GM12878 (cell line): ENCODE results near the gene CDPF1. TPM values are rescaled to one million over a fixed set of nuclear protein-coding genes. Genes with fewer than 3 reads are reported as not detected.

Experiments used
- ASH2L ChIP-seq: fragments of 300-600, 200-600 bp; sonication (generic); IDR thresholded peaks from 2 replicates; pipeline ENCODE4 v1.6.1; 2017; ENCODE audit warnings: low read depth, mild to moderate bottlenecking, borderline replicate concordance
- CBX3 ChIP-seq: fragments of 200-600 bp; sonication (generic); IDR thresholded peaks from 2 replicates; pipeline ENCODE4 v1.6.1; 2016; ENCODE audit warnings: low read depth, borderline replicate concordance
- GATAD2B ChIP-seq: fragments of 450-650 bp; conservative IDR thresholded peaks from 2 replicates; pipeline ENCODE4 v1.6.1; 2017; ENCODE audit warnings: low read depth, mild to moderate bottlenecking, moderate library complexity
- MXI1 ChIP-seq: fragments of 150-350 bp; IDR thresholded peaks from 2 replicates; pipeline ENCODE4 v1.6.1; 2011; ENCODE audit warnings: low read depth, mild to moderate bottlenecking, inconsistent platforms, low read length, improper control_type of control experiment
- NFYB ChIP-seq: IDR thresholded peaks from 2 replicates; pipeline ENCODE4 v1.6.1; 2011; ENCODE audit warnings: low read depth, mild to moderate bottlenecking, low read length, improper control_type of control experiment, moderate library complexity; ENCODE audit not compliant: insufficient read depth
- RB1 ChIP-seq: fragments of 450-650 bp; formaldehyde crosslinking; IDR thresholded peaks from 2 replicates; pipeline ENCODE4 v1.6.1; 2017; ENCODE audit warnings: mild to moderate bottlenecking, borderline replicate concordance
- RELA ChIP-seq: fragments of 450-650 bp; IDR thresholded peaks from 2 replicates; pipeline ENCODE4 v1.8.0; 2014; ENCODE audit warnings: borderline replicate concordance; ENCODE audit not compliant: partially characterized antibody
- TCF3 ChIP-seq: IDR thresholded peaks from 2 replicates; pipeline ENCODE4 v1.6.1; 2012; ENCODE audit warnings: low read depth, mild to moderate bottlenecking, low read length, borderline replicate concordance; ENCODE audit not compliant: insufficient read depth
- ZNF217 ChIP-seq: fragments of 450-650 bp; IDR thresholded peaks from 2 replicates; pipeline ENCODE4 v1.6.1; 2017; ENCODE audit warnings: antibody characterized with exemption, mild to moderate bottlenecking
- polyA plus RNA-seq, 11 experiments: library from polyadenylated mRNA; depleted of rRNA in 4 of 11; unstranded in 6 of 11; stranded (reverse) in 5 of 11; fragments of >200 nt; fragmentation: Nextera tagmentation in 4 of 11; fragmentation: Illumina TruSeq in 1 of 11; extraction: Ambion mirVana in 4 of 11; extraction: Trizol in 1 of 11; gene quantifications; 1 replicate in 1 of 11; 2 replicates in 10 of 11; pipeline versions ENCODE4 v1.2.1 to v1.2.3, GENCODE V29; 2011 to 2016; ENCODE audit warnings: inconsistent platforms in 2 of 11, missing spikeins in 2 of 11, low read depth in 1 of 11
- total RNA-seq, 4 experiments: library from RNA; depleted of rRNA in 3 of 4; stranded (reverse); fragments of >200 nt in 3 of 4; fragmentation: Illumina TruSeq in 1 of 4; extraction: Trizol in 1 of 4; gene quantifications; 2 replicates each; pipeline versions ENCODE4 v1.2.1 to v1.2.3, GENCODE V29; 2013 to 2021
- TF ChIP-seq, protein P1 (sequence below): fragments of 450-650 bp; formaldehyde crosslinking; IDR thresholded peaks from 2 replicates; pipeline ENCODE4 v1.4.0; 2020; ENCODE audit warnings: mild to moderate bottlenecking, moderate library complexity
- TF ChIP-seq, protein P2 (sequence below): IDR thresholded peaks from 2 replicates; pipeline ENCODE4 v1.6.1; 2012; ENCODE audit warnings: improper control_type of control experiment, low read depth, low read length; ENCODE audit not compliant: insufficient replicate concordance
- TF ChIP-seq, protein P3 (sequence below): fragments of 450-650 bp; IDR thresholded peaks from 2 replicates; pipeline ENCODE4 v1.6.1; 2017; ENCODE audit warnings: mild to moderate bottlenecking, moderate library complexity
- TF ChIP-seq, protein P4 (sequence below): fragments of 150-350 bp; IDR thresholded peaks from 2 replicates; pipeline ENCODE4 v1.6.1; 2014; ENCODE audit warnings: mild to moderate bottlenecking, low read depth, low read length

The CDPF1 gene
- total and polyA plus RNA-seq, 10 of the 15 experiments (the other 5 are each of a cell fraction or from before 2014, with no cell fraction given): 1.0 to 22.4 (median 7.9) TPM

DNA sequence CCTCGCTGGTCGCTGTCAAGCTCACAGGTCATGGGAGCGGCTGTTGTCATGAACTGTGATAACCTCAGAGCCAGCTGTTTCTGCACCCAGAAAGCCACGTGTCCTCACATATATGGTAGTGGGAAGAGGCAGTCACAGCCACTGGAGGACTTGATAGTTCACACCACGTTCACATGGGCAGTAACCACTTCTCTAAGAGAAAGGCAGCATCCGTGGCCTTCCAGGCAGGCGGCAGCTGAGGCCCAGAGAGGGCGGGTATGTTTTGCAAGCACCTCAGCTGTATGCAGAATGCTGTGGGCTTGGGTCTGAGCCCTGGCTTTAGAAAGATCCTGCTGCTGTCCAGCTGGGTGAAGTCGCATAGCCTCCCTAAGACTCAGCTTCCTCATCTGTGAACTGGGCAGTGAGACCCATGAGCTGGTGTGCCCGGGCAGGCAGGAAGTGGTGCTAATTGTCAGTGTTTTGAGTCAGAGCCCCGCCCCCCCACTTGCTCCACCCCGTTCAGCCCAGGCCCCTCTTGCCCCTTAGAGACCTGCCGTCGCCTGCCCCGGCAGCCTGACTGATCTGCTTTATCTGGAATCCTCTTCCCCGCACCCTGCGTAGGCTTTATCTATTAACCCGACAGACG is 31.0 kb upstream of the CDPF1 start (continued):
- TF ChIP-seq, protein P1, sequence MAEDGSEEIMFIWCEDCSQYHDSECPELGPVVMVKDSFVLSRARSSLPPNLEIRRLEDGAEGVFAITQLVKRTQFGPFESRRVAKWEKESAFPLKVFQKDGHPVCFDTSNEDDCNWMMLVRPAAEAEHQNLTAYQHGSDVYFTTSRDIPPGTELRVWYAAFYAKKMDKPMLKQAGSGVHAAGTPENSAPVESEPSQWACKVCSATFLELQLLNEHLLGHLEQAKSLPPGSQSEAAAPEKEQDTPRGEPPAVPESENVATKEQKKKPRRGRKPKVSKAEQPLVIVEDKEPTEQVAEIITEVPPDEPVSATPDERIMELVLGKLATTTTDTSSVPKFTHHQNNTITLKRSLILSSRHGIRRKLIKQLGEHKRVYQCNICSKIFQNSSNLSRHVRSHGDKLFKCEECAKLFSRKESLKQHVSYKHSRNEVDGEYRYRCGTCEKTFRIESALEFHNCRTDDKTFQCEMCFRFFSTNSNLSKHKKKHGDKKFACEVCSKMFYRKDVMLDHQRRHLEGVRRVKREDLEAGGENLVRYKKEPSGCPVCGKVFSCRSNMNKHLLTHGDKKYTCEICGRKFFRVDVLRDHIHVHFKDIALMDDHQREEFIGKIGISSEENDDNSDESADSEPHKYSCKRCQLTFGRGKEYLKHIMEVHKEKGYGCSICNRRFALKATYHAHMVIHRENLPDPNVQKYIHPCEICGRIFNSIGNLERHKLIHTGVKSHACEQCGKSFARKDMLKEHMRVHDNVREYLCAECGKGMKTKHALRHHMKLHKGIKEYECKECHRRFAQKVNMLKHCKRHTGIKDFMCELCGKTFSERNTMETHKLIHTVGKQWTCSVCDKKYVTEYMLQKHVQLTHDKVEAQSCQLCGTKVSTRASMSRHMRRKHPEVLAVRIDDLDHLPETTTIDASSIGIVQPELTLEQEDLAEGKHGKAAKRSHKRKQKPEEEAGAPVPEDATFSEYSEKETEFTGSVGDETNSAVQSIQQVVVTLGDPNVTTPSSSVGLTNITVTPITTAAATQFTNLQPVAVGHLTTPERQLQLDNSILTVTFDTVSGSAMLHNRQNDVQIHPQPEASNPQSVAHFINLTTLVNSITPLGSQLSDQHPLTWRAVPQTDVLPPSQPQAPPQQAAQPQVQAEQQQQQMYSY (CRISPR knock-in tag): no peak
- TF ChIP-seq RELA (no peak), ASH2L (no peak), ZNF217 (no peak), MXI1 (peak; percentile 70), GATAD2B (no peak), NFYB (no peak), RB1 (no peak), CBX3 (no peak), TCF3 (no peak)
- TF ChIP-seq, protein P2, sequence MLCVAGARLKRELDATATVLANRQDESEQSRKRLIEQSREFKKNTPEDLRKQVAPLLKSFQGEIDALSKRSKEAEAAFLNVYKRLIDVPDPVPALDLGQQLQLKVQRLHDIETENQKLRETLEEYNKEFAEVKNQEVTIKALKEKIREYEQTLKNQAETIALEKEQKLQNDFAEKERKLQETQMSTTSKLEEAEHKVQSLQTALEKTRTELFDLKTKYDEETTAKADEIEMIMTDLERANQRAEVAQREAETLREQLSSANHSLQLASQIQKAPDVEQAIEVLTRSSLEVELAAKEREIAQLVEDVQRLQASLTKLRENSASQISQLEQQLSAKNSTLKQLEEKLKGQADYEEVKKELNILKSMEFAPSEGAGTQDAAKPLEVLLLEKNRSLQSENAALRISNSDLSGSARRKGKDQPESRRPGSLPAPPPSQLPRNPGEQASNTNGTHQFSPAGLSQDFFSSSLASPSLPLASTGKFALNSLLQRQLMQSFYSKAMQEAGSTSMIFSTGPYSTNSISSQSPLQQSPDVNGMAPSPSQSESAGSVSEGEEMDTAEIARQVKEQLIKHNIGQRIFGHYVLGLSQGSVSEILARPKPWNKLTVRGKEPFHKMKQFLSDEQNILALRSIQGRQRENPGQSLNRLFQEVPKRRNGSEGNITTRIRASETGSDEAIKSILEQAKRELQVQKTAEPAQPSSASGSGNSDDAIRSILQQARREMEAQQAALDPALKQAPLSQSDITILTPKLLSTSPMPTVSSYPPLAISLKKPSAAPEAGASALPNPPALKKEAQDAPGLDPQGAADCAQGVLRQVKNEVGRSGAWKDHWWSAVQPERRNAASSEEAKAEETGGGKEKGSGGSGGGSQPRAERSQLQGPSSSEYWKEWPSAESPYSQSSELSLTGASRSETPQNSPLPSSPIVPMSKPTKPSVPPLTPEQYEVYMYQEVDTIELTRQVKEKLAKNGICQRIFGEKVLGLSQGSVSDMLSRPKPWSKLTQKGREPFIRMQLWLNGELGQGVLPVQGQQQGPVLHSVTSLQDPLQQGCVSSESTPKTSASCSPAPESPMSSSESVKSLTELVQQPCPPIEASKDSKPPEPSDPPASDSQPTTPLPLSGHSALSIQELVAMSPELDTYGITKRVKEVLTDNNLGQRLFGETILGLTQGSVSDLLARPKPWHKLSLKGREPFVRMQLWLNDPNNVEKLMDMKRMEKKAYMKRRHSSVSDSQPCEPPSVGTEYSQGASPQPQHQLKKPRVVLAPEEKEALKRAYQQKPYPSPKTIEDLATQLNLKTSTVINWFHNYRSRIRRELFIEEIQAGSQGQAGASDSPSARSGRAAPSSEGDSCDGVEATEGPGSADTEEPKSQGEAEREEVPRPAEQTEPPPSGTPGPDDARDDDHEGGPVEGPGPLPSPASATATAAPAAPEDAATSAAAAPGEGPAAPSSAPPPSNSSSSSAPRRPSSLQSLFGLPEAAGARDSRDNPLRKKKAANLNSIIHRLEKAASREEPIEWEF: no peak
- TF ChIP-seq, protein P3, sequence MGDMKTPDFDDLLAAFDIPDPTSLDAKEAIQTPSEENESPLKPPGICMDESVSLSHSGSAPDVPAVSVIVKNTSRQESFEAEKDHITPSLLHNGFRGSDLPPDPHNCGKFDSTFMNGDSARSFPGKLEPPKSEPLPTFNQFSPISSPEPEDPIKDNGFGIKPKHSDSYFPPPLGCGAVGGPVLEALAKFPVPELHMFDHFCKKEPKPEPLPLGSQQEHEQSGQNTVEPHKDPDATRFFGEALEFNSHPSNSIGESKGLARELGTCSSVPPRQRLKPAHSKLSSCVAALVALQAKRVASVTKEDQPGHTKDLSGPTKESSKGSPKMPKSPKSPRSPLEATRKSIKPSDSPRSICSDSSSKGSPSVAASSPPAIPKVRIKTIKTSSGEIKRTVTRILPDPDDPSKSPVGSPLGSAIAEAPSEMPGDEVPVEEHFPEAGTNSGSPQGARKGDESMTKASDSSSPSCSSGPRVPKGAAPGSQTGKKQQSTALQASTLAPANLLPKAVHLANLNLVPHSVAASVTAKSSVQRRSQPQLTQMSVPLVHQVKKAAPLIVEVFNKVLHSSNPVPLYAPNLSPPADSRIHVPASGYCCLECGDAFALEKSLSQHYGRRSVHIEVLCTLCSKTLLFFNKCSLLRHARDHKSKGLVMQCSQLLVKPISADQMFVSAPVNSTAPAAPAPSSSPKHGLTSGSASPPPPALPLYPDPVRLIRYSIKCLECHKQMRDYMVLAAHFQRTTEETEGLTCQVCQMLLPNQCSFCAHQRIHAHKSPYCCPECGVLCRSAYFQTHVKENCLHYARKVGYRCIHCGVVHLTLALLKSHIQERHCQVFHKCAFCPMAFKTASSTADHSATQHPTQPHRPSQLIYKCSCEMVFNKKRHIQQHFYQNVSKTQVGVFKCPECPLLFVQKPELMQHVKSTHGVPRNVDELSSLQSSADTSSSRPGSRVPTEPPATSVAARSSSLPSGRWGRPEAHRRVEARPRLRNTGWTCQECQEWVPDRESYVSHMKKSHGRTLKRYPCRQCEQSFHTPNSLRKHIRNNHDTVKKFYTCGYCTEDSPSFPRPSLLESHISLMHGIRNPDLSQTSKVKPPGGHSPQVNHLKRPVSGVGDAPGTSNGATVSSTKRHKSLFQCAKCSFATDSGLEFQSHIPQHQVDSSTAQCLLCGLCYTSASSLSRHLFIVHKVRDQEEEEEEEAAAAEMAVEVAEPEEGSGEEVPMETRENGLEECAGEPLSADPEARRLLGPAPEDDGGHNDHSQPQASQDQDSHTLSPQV: no peak
- TF ChIP-seq, protein P4, sequence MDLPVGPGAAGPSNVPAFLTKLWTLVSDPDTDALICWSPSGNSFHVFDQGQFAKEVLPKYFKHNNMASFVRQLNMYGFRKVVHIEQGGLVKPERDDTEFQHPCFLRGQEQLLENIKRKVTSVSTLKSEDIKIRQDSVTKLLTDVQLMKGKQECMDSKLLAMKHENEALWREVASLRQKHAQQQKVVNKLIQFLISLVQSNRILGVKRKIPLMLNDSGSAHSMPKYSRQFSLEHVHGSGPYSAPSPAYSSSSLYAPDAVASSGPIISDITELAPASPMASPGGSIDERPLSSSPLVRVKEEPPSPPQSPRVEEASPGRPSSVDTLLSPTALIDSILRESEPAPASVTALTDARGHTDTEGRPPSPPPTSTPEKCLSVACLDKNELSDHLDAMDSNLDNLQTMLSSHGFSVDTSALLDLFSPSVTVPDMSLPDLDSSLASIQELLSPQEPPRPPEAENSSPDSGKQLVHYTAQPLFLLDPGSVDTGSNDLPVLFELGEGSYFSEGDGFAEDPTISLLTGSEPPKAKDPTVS: no peak
